Ammon's horn (tissue), 1 donor: Measurements from ENCODE around the gene KDM4C.
"Not testable (repeated sequence)": the region's sequence is repeated elsewhere in the genome, so short reads cannot be mapped to it uniquely, and the experiment has no call there.

Experiments used
- DNase-seq: peaks from one replicate; pipeline ENCODE4 v3.0.0-alpha.2; 2016; ENCODE audit warnings: low spot score

KDM4C gene

GRCh38 chr9:6764523-6764922 is 6.8 kb downstream of the KDM4C start:
- DNase-seq, result no peak

GRCh38 chr9:6764950-6765349 is 7.2 kb downstream of the KDM4C start:
- DNase-seq, result no peak

DNA sequence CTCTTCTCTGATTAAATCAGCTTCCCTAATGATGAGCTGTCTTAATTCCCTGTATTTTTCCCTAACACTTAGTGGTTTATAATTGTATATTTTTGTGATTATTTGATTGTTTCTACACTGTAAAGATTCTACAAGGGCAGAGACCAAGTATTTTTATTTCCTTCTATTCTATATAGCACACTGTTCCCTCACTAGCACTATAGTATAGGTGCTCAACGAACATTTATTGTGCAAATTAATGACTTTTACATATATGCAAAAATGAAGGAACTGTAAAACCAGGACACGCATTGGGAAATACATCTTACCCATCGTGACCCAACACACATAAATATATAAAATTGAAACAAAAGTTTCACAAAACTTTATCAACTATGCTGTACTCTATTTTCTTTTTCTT is 7.6 kb downstream of the KDM4C start:
- DNase-seq, result no peak

- DNase-seq, result no peak
Measured at GRCh38 chr9:6766606-6767005, 8.8 kb downstream of the KDM4C start.

DNA sequence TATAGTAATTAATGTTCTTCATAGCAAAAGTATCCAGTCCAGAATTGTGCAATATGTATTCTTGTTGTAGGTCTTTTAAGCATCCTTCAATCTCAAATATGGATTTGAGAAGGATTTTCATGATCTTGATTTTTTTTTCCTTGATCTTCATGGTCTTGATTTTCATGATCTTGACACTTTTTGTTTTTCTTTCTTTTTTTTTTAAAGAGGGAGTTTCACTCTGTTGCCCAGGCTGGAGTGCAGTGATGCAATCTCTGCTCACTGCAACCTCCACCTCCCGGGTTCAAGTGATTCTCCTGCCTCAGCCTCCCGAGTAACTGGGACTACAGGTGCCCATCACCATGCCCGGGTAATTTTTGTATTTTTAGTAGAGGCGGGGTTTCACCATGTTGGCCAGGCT is 10.8 kb downstream of the KDM4C start:
- DNase-seq, result not testable (repeated sequence)

DNA sequence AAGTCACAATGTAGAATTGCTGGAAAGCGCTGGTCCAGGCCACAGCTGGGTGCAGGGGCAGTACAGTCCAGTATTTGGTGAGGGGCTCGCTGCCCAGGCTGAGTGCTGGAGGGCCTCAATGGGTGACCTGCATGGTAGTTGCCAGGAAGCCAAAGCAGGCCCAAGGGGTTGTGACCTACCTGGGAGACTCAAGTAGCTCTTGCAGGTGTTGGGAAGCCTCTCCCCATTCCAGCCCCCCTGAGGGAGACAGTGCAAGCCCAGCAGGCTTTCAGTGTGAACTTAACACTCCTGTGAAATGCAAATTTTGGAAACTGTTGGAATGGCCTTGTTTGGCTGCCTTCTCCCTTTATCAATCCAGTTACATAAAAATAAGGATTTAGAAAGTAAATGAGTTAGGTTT is 13.9 kb downstream of the KDM4C start:
- no peak for DNase-seq

GRCh38 chr9:6777213-6777902 is 19.6 kb downstream of the KDM4C start:
- no peak for DNase-seq

- no peak for DNase-seq
Measured at GRCh38 chr9:6779417-6780241, 21.9 kb downstream of the KDM4C start.

DNA sequence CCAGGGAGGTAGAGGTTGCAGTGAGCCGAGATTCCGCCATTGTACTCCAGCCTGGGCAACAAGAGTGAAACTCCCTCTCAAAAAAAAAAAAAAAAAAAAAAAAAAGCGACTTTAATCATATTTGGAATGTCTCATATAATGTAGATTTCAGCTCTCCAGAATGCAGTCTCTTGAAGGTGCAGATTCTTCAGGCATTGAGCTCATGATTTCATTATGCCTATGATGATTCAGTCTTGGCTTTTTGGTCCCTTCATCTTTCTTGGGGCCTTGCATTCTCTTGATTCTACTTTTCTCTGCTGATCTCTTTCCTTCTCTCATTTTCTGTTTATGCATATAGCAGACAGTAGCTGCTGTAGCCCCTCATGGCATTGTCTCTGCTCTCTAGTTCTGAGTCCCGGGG is 22.9 kb downstream of the KDM4C start:
- DNase-seq, result no peak

DNA sequence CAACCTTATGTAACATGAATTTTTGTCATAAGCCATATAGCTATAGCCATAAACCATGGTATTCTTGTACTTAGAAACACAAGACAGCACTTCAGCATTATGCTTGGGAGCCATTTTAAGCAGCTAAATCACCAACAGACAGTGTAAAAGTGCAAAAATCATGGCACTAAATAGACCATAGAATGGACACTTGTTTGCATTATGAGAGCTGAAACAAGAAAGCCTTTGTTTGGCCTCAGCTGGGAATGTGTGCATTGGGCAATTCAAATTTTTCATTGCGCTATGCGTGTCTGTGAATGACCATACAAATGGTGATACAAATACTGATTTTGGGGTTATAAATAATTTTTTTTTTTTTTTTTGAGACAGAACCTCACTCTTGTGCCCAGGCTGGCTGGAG is 23.7 kb downstream of the KDM4C start:
- peak; percentile 83 for DNase-seq

DNA sequence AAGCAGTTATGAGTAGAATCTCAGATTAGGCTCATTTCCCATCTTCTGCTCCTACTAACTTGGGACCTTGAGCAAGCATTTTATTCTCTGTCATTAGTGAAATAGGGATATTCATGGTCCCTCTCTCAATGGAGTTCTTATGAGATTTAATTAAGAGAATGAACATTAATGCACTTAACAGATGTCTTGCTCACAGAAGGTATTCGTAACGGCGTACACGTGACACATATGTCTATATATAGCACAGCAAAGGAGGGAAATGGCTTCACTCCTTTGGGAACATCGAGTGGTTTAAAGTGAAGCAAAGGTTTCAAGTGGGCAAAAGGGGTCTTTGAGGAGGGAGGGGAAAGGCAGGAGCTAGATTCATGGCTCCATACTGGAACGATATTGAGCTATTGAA is 24.6 kb downstream of the KDM4C start:
- no peak for DNase-seq

DNA sequence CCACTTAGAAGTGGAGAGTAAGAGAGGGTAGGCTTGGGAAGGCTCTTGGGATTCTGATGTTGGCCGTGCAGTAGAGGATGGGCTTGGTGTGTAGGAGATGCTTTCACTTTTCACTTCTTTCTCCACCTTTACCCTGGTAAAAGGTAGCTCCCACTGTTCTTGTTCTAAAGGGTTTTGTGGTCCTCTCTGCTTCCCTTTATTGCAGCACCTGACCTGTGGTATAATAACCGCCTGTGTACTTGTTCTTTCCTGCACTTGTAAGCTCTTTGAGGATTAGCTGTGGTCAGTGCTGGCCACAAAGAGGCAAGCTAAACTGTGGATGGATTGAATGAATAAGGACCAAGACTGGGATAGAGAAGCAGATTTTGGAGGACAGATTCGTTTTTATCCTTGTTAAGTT is 25.2 kb downstream of the KDM4C start:
- no peak for DNase-seq

- DNase-seq, result no peak
Measured at GRCh38 chr9:6783753-6784152, 26.0 kb downstream of the KDM4C start.

GRCh38 chr9:6785682-6786081 is 27.9 kb downstream of the KDM4C start:
- DNase-seq, result no peak

DNA sequence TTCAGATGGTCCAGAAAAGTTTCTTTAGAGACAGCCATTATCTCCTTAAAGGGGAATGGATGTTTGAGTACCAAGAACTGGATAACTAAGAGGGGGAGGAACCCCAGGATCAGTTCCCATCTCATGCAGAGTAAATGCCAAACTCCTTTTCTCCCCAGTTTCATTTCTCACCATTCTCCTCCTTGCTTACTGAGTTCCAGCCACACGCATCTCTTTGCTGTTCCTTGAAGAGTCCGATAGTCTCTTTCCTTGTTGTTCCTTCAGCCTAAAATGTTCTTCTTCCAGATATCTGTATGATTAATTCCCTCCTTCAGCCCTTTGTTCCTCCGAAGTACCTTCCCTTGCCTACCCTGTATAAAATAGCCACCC is 30.0 kb downstream of the KDM4C start:
- DNase-seq, result no peak

GRCh38 chr9:6788162-6789016 is 30.6 kb downstream of the KDM4C start:
- peak; percentile 57 for DNase-seq

DNA sequence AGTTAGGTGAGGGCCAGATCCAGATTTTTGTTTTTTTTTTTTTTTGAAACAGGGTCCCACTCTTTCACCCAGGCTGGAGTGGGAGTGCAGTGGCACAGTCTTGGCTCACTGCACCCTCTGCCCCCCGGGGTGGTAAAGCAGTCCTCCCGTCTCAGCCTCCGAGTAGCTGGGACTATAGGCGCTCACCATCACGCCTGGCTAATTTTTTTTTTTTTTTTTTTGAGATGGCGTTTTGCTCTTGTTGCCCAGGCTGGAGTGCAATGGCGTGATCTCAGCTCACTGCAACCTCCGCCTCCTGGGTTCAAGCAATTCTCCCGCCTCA is 31.2 kb downstream of the KDM4C start:
- DNase-seq, result not testable (repeated sequence)

DNA sequence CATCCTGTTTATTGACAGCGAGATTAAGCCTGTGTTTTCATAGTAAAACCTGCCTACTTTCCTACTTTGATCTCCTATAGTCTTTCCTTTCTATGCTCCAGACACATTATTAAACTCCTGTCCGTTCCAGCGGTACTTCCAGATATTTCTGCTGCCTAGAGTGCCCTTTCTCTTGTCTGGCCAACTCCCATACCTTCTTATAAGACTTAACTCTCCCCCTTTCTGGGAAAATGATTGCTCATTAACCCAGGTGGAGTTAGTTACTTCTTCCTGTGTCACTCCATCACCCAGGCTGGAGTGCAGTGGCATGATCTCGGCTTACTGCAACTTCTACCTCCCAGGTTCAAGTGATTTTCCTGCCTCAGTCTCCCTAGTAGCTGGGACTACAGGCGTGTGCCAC is 33.1 kb downstream of the KDM4C start:
- no peak for DNase-seq

DNA sequence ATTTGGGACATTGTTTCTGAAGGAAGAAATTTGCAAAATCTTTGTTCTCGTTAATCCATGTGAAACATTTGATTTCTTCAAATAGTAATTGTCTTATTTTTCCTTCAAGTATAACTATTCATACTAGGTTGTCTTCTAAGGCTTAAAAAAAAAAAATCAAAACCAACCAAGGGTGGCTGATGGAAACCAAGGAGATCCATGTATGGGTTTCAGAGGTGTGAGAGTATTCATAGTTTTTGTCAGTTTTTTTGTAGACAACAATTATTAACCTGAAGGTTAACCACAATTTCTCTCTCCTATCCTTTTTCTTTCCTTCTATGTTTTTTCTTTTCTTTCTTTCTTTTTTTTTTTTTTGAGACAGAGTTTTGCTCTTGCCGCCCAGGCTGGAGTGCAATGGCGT is 35.4 kb downstream of the KDM4C start:
- no peak for DNase-seq

DNA sequence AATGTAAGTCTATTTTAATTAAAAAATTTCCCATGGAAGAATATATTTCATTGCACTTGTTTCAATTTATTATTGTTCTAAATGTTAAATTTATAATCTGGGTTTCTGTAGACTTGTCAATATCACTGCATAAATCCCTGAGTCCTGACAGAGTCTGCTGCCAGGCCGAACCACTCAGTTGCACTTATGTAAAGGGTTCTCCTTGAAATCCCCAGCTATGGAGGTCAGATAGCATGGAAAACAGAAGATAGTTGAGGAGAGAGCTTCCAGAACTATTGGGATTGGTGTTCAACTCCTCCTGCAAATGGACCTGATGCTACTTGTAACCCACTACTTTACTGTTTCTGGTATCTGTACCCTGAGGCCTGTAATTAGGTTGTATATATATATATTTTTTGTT is 37.2 kb downstream of the KDM4C start:
- no peak for DNase-seq

GRCh38 chr9:6802926-6803325 is 45.2 kb downstream of the KDM4C start:
- no peak for DNase-seq

- peak; percentile 77 for DNase-seq
Measured at GRCh38 chr9:6805532-6805931, 47.8 kb downstream of the KDM4C start.

DNA sequence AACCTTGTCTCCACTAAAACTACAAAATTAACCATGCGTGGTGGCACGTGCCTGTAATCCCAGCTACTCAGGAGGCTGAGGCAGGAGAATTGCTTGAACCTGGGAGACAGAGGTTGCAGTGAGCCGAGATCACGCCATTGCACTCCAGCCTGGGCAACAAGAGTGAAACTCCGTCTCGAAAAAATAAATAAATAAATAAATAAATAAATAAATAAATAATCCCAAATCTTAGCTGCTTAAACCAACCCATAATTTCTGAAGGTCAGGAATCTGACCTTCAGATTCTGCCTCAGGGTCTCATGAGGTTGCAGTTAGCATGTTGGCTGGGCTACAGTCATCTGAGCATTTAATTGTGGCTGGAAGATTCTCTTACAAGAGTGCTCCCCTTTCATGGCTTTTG is 48.5 kb downstream of the KDM4C start:
- not testable (repeated sequence) for DNase-seq
